ENCODE measurements around the gene POLA1.

Gene POLA1

GRCh38 chrX:25010784-25011588 is 317.3 kb downstream of the POLA1 start:
- DNase-seq (ENCODE audit: low read depth): no peak

GRCh38 chrX:25011589-25012432 is 318.1 kb downstream of the POLA1 start:
- no peak for DNase-seq (ENCODE audit: low read depth)

GRCh38 chrX:25012433-25012735 is 318.7 kb downstream of the POLA1 start:
- DNase-seq (ENCODE audit: low read depth): no peak

GRCh38 chrX:25012793-25013631 is 319.3 kb downstream of the POLA1 start:
- no peak for DNase-seq (ENCODE audit: low read depth)

GRCh38 chrX:25013632-25014365 is 320.1 kb downstream of the POLA1 start:
- DNase-seq (ENCODE audit: low read depth): no peak

- DNase-seq (ENCODE audit: low read depth): no peak
Measured at GRCh38 chrX:25014366-25014838, 320.7 kb downstream of the POLA1 start.

- no peak for DNase-seq (ENCODE audit: low read depth)
Measured at GRCh38 chrX:25015486-25016360, 322.0 kb downstream of the POLA1 start, which contains the start of gene ARX. Gene ARX, minus strand, starts transcription at chrX:25015965. Its CDS starts 228 bp downstream, at chrX:25015737.

- DNase-seq (ENCODE audit: low read depth): no peak
Measured at GRCh38 chrX:25016361-25016671, 322.6 kb downstream of the POLA1 start.

- DNase-seq (ENCODE audit: low read depth): no peak
Measured at GRCh38 chrX:25016938-25017598, 323.4 kb downstream of the POLA1 start.

GRCh38 chrX:25017667-25018247 is 324.0 kb downstream of the POLA1 start:
- no peak for DNase-seq (ENCODE audit: low read depth)

GRCh38 chrX:25018682-25019081 is 325.0 kb downstream of the POLA1 start:
- DNase-seq (ENCODE audit: low read depth): no peak

- DNase-seq (ENCODE audit: low read depth): no peak
Measured at GRCh38 chrX:25019707-25020390, 326.1 kb downstream of the POLA1 start.

- DNase-seq (ENCODE audit: low read depth): no peak
Measured at GRCh38 chrX:25020391-25020904, 326.7 kb downstream of the POLA1 start.

GRCh38 chrX:25020905-25021449 is 327.3 kb downstream of the POLA1 start:
- DNase-seq (ENCODE audit: low read depth): no peak

- DNase-seq (ENCODE audit: low read depth): no peak
Measured at GRCh38 chrX:25022499-25023325, 329.0 kb downstream of the POLA1 start.

- no peak for DNase-seq (ENCODE audit: low read depth)
Measured at GRCh38 chrX:25023908-25024307, 330.2 kb downstream of the POLA1 start.

GRCh38 chrX:25025615-25026014 is 331.9 kb downstream of the POLA1 start:
- no peak for DNase-seq (ENCODE audit: low read depth)

- DNase-seq (ENCODE audit: low read depth): no peak
Measured at GRCh38 chrX:25026576-25026975, 332.9 kb downstream of the POLA1 start.

All from stimulated activated CD8-positive, alpha-beta memory T cell treated with anti-CD3 and anti-CD28 coated beads, Interleukin-15, amount 100 ng/mL, for 24 hours (primary cell).